Stomach smooth muscle (tissue), 2 donors: ENCODE measurements around the gene DGKG.

ENCODE experiments used
- H3K27ac ChIP-seq: one replicate; pipeline ENCODE4 v1.7.0; 2013; ENCODE audit warnings: mild to moderate bottlenecking, low read length, inconsistent platforms
- H3K27me3 ChIP-seq, 2 donors: one replicate each; pipeline ENCODE4 v1.7.0; 2013; ENCODE audit warnings: low read length in 2 of 2; ENCODE audit not compliant: insufficient read depth in 2 of 2, control insufficient read depth in 1 of 2
- H3K36me3 ChIP-seq, 2 donors: one replicate each; pipeline ENCODE4 v1.7.0; 2013; ENCODE audit warnings: low read length in 2 of 2; ENCODE audit not compliant: control insufficient read depth in 2 of 2, insufficient read depth in 2 of 2
- H3K4me1 ChIP-seq: one replicate; pipeline ENCODE4 v1.7.0; 2013; ENCODE audit warnings: low read length; ENCODE audit not compliant: control insufficient read depth, insufficient read depth
- H3K4me3 ChIP-seq, 2 donors: one replicate each; pipeline ENCODE4 v1.7.0; 2013; ENCODE audit warnings: low read length in 2 of 2
- H3K9ac ChIP-seq, 2 donors: one replicate each; pipeline ENCODE4 v1.7.0; 2013; ENCODE audit warnings: low read length in 2 of 2, mild to moderate bottlenecking in 1 of 2
- H3K9me3 ChIP-seq, 2 donors: one replicate each; pipeline ENCODE4 v1.7.0; 2013; ENCODE audit warnings: low read length in 2 of 2; ENCODE audit not compliant: control insufficient read depth in 2 of 2
- donor health status: healthy.
- donor health status: Pancreatic carcinoma.

Gene DGKG

DNA sequence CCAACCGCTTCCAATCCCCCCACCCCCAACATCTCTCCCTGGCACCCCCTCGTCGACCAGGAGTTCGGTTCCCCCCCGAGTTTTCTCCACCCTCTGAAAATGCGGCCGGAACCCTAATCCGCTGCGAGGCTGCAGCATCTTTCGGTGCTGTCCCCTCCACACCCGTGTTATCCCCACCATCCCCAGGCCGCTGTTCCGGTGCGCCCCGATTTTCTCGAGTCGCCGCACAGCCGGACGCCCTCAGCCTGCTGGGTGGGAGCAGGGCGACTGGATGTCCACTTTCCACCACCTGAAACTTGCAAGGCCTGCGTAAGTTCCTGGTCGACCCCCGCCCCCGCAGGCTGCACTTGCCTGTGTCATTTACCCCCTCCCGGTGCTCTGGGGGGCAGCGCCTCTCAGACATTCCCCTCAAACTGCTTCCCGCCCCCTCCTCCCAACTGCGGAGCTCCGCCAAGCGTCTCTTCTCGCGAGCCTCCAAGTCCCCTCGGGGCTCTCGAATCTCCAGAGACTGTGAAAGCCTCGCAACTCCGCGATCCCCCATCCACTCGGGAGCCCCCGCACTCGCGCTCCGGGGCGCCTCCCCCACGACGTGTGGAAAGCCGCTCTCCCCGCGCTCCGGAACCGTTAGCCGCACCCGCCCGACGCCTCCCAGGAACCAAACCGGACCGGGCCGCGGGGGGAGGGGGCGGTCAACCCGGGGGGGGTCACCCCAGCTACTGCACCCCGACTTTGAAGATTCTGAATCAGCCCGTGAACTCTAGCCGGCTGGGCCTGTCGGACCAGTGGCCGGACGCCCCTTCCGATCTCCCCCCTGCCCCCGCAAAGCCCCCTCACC, 253.7 kb downstream of the DGKG start:
- Histone ChIP-seq H3K4me1 (peaks cover 19% of the 10 kb centered on the region), H3K27me3 (peaks cover 8 to 12% of the 10 kb centered on the region in 2 donors), H3K9ac (peak overlapping the region; percentile 47 to 54), H3K9me3 (no peaks in the 10 kb centered on the region), H3K36me3 (no peaks in the 10 kb centered on the region), H3K4me3 (peak overlapping the region; percentile 69 to 89), H3K27ac (no peak overlapping the region)

DNA sequence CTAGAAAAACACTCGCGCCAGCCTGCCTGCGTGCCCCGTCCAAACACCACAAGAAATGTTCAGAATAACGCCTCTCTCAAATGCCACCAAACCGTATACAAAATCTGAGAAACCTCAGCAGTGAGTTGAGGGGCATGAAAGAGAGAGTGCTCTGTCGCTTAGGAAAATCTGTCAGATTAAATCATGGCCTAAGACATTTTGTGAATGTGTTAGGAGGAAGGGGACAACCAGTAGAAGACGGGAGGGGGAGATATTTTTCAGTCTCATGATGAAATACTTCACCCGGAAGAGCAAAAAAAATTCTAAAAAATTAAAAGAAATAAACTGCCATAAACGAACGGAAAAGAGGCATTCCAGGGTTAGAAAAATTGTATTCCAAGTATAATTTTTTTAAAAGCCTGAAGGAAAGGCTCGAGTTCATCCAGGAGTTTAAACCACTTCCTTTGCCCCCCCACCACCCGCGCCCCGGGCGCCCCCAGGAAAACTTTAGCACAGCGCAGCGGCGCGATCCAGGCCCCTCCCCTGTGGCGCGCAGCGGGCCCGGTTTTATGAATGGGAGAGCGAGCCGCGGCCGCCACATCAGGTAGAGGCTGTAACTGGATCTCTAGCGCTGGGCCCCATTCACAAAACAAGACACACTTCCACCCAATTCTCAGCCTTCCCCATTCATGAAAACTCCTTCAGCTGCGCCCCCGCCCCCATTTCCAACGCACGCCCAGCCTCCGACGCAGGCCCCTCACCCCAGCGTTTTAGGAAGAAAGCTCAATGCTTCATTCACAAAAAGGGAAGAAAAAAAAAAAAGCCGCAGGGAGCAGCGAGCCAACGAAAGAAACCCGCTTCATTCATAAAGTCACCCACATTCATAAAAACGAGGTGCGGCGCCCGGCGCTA, 254.6 kb downstream of the DGKG start:
- H3K9ac ChIP-seq: no peak overlapping the region
- no peaks in the 10 kb centered on the region for H3K9me3 ChIP-seq
- peaks cover 19% of the 10 kb centered on the region for H3K4me1 ChIP-seq
- H3K27ac ChIP-seq: no peak overlapping the region
- no peaks in the 10 kb centered on the region for H3K36me3 ChIP-seq
- H3K27me3 ChIP-seq: peaks cover 8 to 12% of the 10 kb centered on the region in 2 donors
- peak overlapping the region; percentile 69 to 89 for H3K4me3 ChIP-seq

DNA sequence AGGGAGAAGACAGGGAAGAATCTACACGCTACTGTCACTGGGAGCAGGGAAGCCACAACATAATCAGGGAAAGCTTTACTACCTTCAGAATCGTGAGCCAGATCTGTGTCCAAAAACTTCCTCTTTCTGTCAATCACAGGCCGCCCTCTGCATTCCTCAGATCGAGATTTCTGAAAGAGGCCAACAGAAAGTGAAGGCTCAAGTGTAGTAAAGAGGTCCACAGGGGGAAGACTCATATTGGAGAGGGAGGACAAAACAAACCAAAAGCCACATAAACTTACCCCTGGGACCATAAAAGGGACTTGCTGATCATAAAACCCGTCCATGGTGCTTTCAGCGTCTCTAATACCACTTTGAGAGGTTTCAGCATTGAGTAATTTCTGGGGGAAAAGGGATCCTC, 256.5 kb downstream of the DGKG start:
- H3K27ac ChIP-seq: no peak overlapping the region
- no peaks in the 10 kb centered on the region for H3K36me3 ChIP-seq
- peaks cover 16% of the 10 kb centered on the region for H3K4me1 ChIP-seq
- H3K4me3 ChIP-seq: no peak overlapping the region
- no peaks in the 10 kb centered on the region for H3K9me3 ChIP-seq
- no peak overlapping the region for H3K9ac ChIP-seq
- H3K27me3 ChIP-seq: peaks cover 5 to 9% of the 10 kb centered on the region in 2 donors

- H3K36me3 ChIP-seq: no peaks in the 10 kb centered on the region
- no peak overlapping the region for H3K9ac ChIP-seq
- peaks cover 3 to 9% of the 10 kb centered on the region in 2 donors for H3K27me3 ChIP-seq
- no peak overlapping the region for H3K4me3 ChIP-seq
- H3K4me1 ChIP-seq: peaks cover 7% of the 10 kb centered on the region
- no peaks in the 10 kb centered on the region for H3K9me3 ChIP-seq
- H3K27ac ChIP-seq: no peak overlapping the region
These were observed 259.3 kb downstream of the DGKG start for GRCh38 chr3:186102687-186103086.

- Histone ChIP-seq H3K36me3 (no peaks in the 10 kb centered on the region), H3K9me3 (no peaks in the 10 kb centered on the region), H3K4me3 (no peak overlapping the region), H3K9ac (no peak overlapping the region), H3K27ac (no peak overlapping the region), H3K4me1 (peaks cover 16% of the 10 kb centered on the region), H3K27me3 (no peaks in the 10 kb centered on the region)
These were observed 261.6 kb downstream of the DGKG start for GRCh38 chr3:186100398-186100797.

GRCh38 chr3:186099178-186099577, 262.9 kb downstream of the DGKG start:
- peaks cover 16% of the 10 kb centered on the region for H3K4me1 ChIP-seq
- no peak overlapping the region for H3K27ac ChIP-seq
- H3K4me3 ChIP-seq: no peak overlapping the region
- no peak overlapping the region for H3K9ac ChIP-seq
- H3K27me3 ChIP-seq: no peaks in the 10 kb centered on the region
- H3K9me3 ChIP-seq: no peaks in the 10 kb centered on the region
- H3K36me3 ChIP-seq: no peaks in the 10 kb centered on the region

GRCh38 chr3:186098740-186099139, 263.3 kb downstream of the DGKG start:
- Histone ChIP-seq H3K4me1 (peaks cover 16% of the 10 kb centered on the region), H3K9me3 (no peaks in the 10 kb centered on the region), H3K27me3 (no peaks in the 10 kb centered on the region), H3K9ac (no peak overlapping the region), H3K36me3 (no peaks in the 10 kb centered on the region), H3K27ac (no peak overlapping the region), H3K4me3 (no peak overlapping the region)

- peaks cover 16% of the 10 kb centered on the region for H3K4me1 ChIP-seq
- peak overlapping the region; percentile 31 to 43 for H3K9ac ChIP-seq
- no peak overlapping the region for H3K27ac ChIP-seq
- peak overlapping the region; percentile 61 to 75 for H3K4me3 ChIP-seq
- no peaks in the 10 kb centered on the region for H3K27me3 ChIP-seq
- no peaks in the 10 kb centered on the region for H3K9me3 ChIP-seq
- H3K36me3 ChIP-seq: no peaks in the 10 kb centered on the region
These were observed 264.2 kb downstream of the DGKG start for GRCh38 chr3:186097663-186098451.

GRCh38 chr3:186097317-186097662, 264.7 kb downstream of the DGKG start:
- H3K4me3 ChIP-seq: peak overlapping the region; percentile 61 to 75
- H3K36me3 ChIP-seq: no peaks in the 10 kb centered on the region
- peak overlapping the region in 1 of 2 donors; percentile 14 for H3K9ac ChIP-seq
- H3K27me3 ChIP-seq: no peaks in the 10 kb centered on the region
- H3K4me1 ChIP-seq: peaks cover 16% of the 10 kb centered on the region
- H3K9me3 ChIP-seq: no peaks in the 10 kb centered on the region
- no peak overlapping the region for H3K27ac ChIP-seq
